Ovary (tissue), 3 donors: ENCODE measurements around the gene C16orf90.

Source experiments
- CTCF ChIP-seq, 3 donors: fragments of 450-650 bp in 2 of 3; fragments of 200-600 bp in 1 of 3; IDR thresholded peaks; one replicate each; pipeline versions ENCODE4 v1.5.1 to v1.8.0; 2016 to 2022; ENCODE audit warnings: antibody characterized with exemption in 3 of 3, mild to moderate bottlenecking in 1 of 3
- EP300 ChIP-seq: sonication (generic); formaldehyde crosslinking; IDR thresholded peaks from one replicate; pipeline ENCODE4 v1.6.1; 2017; ENCODE audit warnings: antibody characterized with exemption
- POLR2A ChIP-seq: fragments of 450-650 bp; IDR thresholded peaks from one replicate; pipeline ENCODE4 v1.6.1; 2017; ENCODE audit warnings: antibody characterized with exemption, mild to moderate bottlenecking, moderate library complexity
- donor health status: DM: no; HTN: no; CAD: no.

DNA sequence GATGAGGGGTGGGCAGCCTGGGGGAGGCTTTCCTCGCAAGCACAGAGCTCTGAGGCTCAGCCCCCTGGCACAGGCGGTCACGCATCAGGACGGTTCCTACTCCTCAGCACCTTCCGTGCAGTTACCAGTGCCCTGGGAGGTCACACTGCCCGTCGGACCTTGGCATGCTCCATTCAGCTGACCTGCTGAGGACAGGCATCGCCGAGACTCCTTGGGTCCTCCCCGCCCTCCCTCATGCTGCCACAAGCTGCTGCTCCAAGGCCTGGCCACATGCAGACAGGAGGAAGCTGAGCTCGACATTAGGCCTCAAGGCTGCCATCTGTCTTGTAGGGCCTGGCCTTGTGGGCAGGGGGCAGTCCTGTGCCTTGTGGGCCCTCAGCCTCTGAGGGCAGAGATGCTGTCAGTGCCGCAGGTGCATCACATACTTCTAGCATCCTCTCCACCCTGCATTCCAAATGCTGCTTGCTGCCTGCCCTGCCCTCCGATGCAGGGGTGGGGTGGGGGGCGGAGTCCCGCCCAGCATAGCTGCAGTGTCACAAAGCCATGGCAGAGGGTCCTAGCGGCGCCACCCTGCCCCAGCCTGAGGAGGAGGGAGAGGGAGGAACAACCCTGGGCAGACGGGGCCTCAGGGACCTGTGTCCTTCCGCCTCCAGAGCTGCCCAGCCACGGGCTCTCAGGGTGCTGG is 9.3 kb downstream of the C16orf90 start:
- TF ChIP-seq POLR2A (no peak), CTCF (IDR thresholded peaks at IDR 0.05) (no peak), EP300 (no peak)
